ENCODE measurements around the gene SH2D4B.
A peak's percentile ranks its signal among the peaks of the same experiment; 100 is the strongest.

The SH2D4B gene

DNA sequence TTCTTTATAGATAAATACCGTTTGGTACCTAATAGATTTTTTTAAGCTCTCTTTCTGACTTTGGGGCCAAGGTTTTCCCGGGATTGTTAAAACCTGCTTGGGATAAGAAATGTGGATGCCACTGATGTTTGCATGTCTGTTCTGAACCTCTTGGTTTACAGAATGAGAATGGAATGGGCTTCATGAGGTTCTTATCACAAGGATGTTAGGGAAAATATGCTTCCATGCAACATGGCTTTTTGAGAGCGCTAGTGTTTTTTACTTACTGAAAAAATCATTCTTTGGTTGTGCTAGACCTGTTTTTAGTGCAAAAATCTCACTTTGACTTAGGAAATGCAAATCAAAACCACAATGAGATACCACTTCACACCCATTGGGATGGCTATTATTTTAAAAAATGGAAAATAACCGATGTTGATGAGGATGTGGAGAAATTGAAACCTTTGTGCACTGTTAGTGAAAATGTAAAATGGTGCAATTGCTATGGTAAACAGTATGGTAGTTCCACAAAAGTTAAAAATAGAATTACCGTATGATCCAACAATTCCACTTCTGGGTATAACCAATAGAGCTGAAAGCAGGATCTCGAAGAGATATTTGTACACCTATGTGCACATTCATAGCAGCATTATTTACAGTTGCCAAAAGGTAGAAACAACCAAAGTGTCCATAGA lies 44.7 kb upstream of the SH2D4B start:
- Histone ChIP-seq H3K9me3 (no peaks in the 10 kb centered on the region), H3K36me3 (peaks cover 20% of the 10 kb centered on the region), H3K4me1 (ENCODE audit: control insufficient read depth in 1 of 2, insufficient read depth in 1 of 2, low read depth in 1 of 2, low read length in 1 of 2) (peaks cover 100% of the 10 kb centered on the region in 2 experiments), H3K27ac (peak overlapping the region; percentile 96), H3K27me3 (no peaks in the 10 kb centered on the region), H3K4me3 (ENCODE audit: low read depth in 1 of 2, low read length in 1 of 2) (peak overlapping the region in 1 of 2 experiments; percentile 4)
- TF ChIP-seq, protein P1, sequence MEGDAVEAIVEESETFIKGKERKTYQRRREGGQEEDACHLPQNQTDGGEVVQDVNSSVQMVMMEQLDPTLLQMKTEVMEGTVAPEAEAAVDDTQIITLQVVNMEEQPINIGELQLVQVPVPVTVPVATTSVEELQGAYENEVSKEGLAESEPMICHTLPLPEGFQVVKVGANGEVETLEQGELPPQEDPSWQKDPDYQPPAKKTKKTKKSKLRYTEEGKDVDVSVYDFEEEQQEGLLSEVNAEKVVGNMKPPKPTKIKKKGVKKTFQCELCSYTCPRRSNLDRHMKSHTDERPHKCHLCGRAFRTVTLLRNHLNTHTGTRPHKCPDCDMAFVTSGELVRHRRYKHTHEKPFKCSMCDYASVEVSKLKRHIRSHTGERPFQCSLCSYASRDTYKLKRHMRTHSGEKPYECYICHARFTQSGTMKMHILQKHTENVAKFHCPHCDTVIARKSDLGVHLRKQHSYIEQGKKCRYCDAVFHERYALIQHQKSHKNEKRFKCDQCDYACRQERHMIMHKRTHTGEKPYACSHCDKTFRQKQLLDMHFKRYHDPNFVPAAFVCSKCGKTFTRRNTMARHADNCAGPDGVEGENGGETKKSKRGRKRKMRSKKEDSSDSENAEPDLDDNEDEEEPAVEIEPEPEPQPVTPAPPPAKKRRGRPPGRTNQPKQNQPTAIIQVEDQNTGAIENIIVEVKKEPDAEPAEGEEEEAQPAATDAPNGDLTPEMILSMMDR (IDR thresholded peaks at IDR 0.05): no peak

DNA sequence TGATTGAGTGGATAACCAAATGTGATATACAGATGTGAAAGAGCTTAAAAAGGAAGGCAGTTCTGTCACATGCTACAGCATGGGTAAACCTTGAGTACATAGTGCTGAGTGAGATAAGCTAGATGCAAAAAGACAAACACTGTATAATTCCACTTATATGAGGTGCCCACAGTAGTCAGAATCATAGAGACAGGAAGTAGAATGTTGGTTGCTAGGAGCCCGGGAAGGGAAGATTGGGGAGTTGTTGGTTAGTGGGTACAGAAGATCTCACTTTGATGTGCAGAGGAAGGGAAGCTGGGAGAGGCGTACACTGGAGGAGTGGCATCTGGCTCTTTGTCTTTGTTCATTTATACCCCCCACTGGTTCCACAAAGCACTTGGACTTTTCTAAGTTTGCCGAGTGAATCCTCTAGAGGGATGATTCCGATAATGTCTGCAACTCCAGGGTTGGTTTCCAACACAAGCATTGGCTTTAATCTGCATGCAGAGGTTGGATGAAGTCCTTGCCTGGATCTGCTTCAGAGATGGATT lies 44.1 kb upstream of the SH2D4B start:
- H3K27ac ChIP-seq: peak overlapping the region; percentile 96
- peaks cover 20% of the 10 kb centered on the region for H3K36me3 ChIP-seq
- H3K27me3 ChIP-seq: no peaks in the 10 kb centered on the region
- peak overlapping the region in 1 of 2 experiments; percentile 8 for H3K4me3 ChIP-seq (ENCODE audit: low read depth in 1 of 2, low read length in 1 of 2)
- TF ChIP-seq, protein P1 (IDR thresholded peaks at IDR 0.05): no peak
- H3K9me3 ChIP-seq: no peaks in the 10 kb centered on the region
- peaks cover 100% of the 10 kb centered on the region in 2 experiments for H3K4me1 ChIP-seq (ENCODE audit: control insufficient read depth in 1 of 2, insufficient read depth in 1 of 2, low read depth in 1 of 2, low read length in 1 of 2)

DNA sequence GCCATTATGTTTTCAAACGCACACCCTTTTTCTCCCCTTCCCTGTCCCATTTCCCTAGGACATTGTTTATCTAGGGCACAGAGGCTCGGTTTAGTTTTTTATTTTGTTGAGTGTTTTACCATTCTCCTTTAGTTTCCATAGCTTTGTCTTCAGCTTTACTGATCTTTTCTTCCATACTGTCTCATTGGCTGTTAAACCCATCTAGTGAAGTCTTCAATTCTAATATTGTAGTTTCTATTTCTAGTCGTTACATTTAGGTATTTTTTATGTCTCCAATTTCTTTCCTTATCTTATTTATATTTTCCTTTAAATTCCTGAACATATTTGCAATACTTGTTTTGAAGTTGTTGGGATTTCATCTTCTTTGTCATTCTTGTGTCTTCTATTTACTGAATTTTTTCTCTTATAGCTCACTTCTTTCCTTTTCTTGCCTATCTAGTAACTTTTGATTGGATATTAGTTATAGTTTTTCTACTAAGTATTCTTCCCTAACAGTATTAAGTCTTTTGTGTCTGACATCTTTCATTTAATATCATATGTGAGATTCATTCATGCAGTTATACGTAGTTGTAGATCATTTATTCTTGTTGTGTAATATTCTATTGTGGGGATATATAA lies 41.0 kb upstream of the SH2D4B start:
- H3K9me3 ChIP-seq: no peaks in the 10 kb centered on the region
- peak overlapping the region in 1 of 2 experiments; percentile 54 for H3K4me3 ChIP-seq (ENCODE audit: low read depth in 1 of 2, low read length in 1 of 2)
- TF ChIP-seq, protein P1 (IDR thresholded peaks at IDR 0.05): no peak
- H3K36me3 ChIP-seq: no peaks in the 10 kb centered on the region
- H3K27me3 ChIP-seq: no peaks in the 10 kb centered on the region
- peak overlapping the region; percentile 96 for H3K27ac ChIP-seq
- H3K4me1 ChIP-seq (ENCODE audit: control insufficient read depth in 1 of 2, insufficient read depth in 1 of 2, low read depth in 1 of 2, low read length in 1 of 2): peaks cover 99 to 100% of the 10 kb centered on the region in 2 experiments

DNA sequence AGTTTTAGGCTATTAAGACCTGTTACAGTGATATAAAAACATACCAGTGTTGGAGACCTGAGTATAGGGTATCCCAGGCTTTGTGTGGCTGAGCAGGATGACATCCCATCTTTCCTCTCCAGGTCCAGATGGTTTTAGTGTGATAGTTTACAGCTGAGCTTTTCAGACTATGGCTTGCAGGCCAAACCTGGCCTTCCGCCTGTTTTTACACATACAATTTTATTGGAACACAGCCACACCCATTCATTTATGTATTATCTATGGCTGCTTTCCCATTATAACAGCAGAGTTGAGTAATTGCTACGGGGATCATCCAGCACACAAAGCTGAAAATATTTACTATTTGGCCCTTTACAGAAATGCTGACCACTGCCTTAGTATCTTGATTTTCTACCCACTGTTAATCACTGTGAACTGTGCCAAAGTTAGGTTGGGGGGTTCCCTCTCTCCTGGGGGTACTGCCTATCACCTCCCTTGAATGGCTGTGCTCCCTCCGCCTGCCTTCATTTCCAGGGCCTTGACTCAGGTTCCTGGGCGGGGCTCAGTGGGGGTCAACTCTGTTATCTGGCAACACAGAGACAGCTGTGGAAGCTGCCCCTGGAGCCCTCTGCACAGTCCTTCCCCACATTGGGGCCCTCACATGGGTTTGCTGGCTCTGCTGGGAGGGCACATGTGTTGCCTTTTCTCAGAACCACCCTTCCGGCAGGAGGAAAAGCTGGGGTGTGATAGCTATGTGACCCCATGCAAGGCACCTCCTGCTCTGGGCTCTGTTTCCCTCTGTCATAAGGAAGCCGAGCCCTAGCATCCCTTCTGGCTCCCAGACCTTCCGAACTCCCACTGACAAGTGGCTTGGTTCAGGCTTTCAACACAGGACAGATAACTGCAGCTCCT lies 40.3 kb upstream of the SH2D4B start:
- no peaks in the 10 kb centered on the region for H3K27me3 ChIP-seq
- H3K9me3 ChIP-seq: no peaks in the 10 kb centered on the region
- TF ChIP-seq, protein P1 (IDR thresholded peaks at IDR 0.05): no peak

DNA sequence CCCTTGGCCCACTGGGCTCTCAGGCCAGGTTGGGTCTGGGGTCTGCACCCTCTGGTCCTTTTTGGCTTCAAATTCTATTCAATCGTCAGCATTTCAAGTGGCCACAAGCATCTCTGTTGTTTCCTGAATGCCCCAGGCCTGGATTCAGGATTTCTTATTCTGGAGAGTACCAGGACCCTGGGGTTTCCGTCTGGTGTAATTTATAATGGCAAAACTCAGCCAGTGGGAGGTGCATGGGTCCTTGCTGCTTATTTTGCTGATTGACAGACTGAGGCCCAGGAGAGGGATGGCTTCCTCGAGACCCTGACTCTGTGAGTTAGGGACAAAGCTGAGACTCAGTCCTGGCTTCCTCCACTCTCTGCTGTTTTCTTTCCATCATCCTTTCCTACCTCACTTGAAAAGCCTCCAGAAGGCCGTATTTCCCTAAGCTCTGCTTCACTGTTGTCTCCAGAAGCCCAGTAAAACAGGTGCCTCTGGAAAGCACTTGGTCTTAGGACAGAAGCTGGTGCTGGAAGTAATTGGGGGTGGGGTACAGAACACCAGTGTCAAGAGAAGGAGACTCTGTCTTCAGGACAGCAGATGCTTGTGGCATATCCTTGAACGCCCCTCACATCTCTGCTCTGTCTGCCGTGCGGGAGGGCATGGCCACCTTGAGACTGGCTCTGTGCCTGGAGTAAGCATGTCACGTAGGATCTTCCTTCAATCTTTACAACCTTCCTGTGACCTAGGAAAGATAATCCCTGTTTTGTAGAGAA lies 39.4 kb upstream of the SH2D4B start:
- Histone ChIP-seq H3K27ac (peak overlapping the region; percentile 96), H3K4me3 (ENCODE audit: low read depth in 1 of 2, low read length in 1 of 2) (peak overlapping the region; percentile 50 to 54), H3K27me3 (no peaks in the 10 kb centered on the region), H3K36me3 (no peaks in the 10 kb centered on the region), H3K4me1 (ENCODE audit: control insufficient read depth in 1 of 2, insufficient read depth in 1 of 2, low read depth in 1 of 2, low read length in 1 of 2) (peaks cover 99 to 100% of the 10 kb centered on the region in 2 experiments), H3K9me3 (no peaks in the 10 kb centered on the region)
- TF ChIP-seq, protein P1 (IDR thresholded peaks at IDR 0.05): no peak

More for the DNA sequence above, 40.3 kb upstream of the SH2D4B start:
- peak overlapping the region; percentile 96 for H3K27ac ChIP-seq
- H3K4me3 ChIP-seq (ENCODE audit: low read depth in 1 of 2, low read length in 1 of 2): peak overlapping the region; percentile 50 to 54
- H3K36me3 ChIP-seq: no peaks in the 10 kb centered on the region
- H3K4me1 ChIP-seq (ENCODE audit: control insufficient read depth in 1 of 2, insufficient read depth in 1 of 2, low read depth in 1 of 2, low read length in 1 of 2): peaks cover 99 to 100% of the 10 kb centered on the region in 2 experiments

All from neutrophil (primary cell).